ENCODE measurements around the gene APAF1.
"Not testable (repeated sequence)": the region's sequence is repeated elsewhere in the genome, so short reads cannot be mapped to it uniquely, and the experiment has no call there.

Gene APAF1

DNA sequence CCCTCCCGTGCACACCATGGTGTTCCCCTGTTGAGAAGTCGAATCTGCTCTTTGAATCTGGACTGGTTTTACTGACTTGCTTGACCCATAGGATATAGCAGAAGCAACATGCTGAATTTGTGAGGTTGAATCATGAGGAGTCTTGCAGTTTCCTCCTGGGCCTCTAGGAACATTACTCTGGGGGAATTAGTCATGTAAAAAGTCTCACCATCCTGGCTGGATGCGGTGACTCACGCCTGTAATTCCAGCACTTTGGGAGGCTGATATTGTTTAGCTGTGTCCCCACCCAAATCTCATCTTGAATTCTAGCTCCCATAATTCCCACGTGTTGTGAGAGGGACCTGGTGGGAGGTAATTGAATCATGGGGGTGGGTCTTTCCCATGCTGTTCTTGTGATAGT lies 110.8 kb downstream of the APAF1 start:
- DNase-seq (ENCODE audit: low read depth in 2 of 2), result not testable (repeated sequence)

DNA sequence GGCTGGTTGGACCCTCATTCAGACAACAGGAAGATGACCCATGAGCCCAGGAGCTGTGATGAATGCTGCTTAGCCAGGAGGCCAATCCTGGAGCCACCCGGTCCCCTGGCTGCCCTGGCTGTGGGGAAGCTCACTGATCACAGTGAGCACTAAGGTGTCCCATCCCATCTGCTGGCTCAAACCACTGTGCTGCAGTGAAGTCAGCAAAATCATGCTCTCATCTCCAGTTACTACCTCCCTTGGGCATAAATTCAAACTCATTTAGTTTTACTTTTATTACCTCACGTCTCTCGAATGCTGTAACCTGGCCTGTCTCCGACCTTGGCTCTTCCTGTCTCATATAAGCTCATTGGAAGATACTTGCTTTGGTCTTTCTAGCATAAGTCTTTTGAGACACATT lies 112.4 kb downstream of the APAF1 start:
- no peak for DNase-seq (ENCODE audit: low read depth in 2 of 2)

DNA sequence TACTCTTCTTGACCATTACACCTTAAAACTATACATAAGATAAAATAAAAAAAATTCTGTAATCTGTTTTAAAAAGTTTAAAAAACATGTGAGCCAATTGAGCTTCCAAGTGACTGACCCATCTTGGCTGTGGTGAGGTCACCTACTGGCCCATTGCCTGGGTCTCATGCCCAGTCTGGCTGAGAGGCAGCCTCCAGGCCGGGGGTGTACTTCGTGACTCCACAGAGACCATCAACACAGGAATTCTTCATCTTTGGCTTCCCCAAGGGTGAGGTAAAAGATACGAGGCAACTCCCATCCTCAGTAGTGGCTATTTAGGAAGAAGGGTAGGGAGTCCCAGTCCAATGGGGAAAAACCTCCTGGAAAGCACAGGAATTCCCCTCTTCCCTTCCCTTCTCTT lies 113.2 kb downstream of the APAF1 start:
- no peak for DNase-seq (ENCODE audit: low read depth in 2 of 2)

DNA sequence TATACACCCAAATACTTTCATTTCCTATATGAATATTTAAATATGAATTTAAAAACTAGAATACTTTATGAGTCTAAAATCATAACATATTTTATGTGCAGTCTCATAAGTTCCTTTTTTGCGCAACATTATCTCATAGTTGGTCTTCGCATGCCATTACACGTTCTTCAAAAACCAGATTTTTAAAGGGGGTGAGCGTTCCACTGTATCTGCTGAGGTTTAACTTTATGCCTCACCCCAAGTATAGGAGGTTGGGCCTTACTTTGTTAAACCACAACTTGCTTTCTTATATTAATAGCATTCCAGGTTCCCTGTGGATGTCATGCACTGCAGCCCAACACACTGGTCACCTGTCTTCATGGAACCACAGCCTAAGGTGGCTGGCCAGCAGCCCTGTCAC lies 118.6 kb downstream of the APAF1 start:
- no peak for DNase-seq (ENCODE audit: low read depth in 2 of 2)

DNA sequence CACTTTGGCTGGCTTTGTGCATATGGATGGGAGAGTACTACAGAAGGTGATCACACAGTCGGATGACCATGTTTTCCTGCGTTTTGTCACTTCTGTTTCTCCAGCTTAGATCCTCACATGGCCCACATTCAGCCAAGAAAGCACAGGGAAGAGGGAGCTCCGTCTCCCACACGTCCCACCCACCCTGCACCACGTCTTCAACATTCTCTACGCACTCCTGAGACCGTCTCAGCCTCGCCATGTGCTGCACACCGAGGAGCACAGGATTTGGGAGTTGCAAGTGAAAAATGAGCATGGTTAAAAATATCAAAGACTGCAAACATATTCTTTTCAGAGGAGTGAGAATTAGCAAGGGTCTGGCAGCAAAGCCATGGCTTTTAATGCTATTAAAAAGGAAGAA lies 122.2 kb downstream of the APAF1 start:
- no peak for DNase-seq (ENCODE audit: low read depth in 2 of 2)

DNA sequence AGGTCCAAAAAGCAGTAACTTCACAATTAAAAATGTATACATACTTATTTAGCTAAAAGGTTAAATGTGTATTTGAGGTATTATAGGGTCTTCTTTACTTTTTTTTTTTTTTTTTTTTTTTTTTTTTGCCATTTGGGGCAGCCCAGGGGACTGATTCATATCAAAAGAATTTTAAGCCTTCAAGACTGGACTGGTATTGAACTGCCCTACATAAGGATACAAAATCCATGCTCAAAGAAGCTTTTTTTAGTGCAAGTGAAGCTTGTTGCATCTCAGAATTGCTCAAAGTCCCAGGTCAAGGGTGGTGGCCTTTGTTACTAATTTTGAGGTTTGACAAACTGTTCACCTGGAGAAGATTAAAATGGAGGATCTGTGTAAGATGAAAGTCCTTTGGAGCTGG lies 124.0 kb downstream of the APAF1 start:
- no peak for DNase-seq (ENCODE audit: low read depth in 2 of 2)

DNA sequence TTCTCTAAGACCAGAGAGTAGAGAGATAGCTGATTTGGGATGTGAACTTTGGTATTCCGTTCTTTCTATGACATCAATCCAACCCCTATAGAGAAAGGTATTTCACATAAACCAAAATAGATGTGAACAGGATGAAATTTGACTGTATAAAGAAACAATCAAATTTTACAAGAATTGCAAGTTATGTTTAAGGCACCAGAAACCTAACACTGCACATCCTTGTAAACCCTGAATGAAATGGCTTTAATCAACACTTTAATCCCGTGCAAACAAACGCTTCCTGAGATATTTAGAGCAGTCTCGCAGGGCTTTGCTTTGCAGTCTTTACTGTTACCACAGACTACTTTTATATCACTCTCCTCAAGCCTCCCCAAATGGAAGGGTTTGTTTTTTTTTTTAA lies 125.1 kb downstream of the APAF1 start:
- no peak for DNase-seq (ENCODE audit: low read depth in 2 of 2)

DNA sequence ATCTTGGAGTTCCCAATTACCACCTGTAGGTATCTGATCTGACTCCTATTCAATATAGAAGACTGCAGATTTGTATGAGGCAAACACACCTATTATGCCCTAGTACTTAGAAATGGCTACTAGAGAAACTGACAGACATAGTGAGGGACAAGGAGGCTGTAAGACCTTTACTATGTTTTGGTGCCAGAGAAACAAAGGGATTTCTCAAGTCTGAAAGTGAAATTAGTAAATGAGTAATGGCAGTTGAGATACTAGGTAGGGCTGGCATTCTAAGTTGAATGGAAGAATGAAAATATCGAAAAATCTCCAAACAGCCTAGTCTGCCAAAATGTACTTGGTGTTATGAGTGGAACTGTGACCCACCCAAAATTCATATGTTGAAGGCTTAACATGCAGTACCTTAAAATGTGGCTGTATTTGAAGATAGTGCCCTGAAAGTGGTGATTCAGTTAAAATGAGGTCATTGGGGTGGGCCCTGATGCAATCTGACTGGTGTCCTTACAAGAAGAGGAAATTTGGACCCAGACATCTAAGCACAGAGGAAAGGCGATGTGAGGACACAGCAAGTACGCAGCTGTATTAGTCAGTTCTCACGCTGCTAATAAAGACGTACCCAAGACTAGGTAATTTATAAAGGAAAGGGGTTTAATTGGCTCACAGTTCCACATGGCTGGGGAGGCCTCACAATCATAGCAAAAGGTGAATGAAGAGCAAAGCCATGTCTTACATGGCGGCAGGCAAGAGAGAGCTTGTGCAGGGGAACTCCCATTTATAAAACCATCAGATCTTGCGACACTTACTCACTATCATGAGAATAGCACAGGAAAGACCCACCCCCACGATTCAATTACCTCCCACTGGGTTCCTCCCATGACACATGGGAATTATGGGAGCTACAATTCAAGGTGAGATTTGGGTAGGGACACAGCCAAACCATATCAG lies 127.0 kb downstream of the APAF1 start:
- no peak for DNase-seq (ENCODE audit: low read depth in 2 of 2)

DNA sequence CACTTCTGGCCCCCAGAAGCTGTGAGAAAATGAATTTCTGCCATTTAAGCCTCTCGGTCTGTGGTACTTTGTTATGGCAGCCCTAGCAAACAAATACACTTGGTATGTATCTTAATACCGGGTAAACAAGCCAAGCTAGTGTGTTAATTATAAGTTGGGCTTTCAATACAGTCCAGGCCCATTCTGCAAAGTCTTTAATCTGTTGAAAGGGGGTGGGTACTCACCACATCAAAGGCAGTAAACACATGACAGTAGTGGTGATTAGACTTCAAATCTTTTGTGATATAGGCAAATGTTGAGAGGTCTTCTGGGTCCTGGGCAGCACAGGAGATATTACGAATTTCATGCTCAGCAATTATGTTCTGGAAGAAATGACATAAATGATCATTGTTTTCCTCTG lies 127.7 kb downstream of the APAF1 start:
- no peak for DNase-seq (ENCODE audit: low read depth in 2 of 2)

DNA sequence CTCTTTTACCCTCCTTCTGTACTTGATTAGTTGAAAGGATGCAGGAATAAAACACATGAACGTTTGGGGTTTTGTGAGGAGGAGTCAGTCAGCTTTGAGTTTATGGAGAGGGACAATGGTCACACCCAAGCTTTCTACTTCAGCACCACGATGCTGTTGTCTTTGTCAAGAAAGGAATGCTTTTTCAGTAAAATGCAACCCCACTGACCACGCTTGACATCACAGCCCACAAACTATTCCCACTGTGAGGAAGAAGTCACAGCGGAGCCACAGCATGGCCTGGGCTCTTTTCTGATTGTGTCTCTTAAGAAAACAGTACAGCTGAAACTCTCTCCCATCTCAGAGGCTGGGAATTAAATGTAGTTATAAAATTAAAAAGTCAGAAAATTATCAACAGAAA lies 135.2 kb downstream of the APAF1 start:
- DNase-seq (ENCODE audit: low read depth in 2 of 2), result no peak

DNA sequence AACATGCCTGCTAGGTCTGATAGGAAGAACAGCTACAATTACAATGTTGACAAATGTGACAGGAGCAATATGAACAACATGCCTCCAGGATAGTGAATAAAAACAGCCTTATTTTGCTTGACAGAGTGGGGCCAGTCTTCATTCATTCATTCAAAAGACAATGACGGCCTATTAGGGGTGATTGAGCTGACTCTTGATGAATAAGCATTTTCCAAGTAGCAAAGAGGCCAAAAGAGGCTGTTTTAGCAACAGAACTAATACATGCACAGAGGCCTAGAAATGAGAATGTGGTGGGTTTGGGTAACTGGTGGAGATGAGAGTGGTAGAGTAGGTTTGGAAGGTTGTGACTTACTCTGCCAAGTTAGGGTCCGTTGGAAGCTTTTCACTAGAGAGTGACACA lies 138.3 kb downstream of the APAF1 start:
- no peak for DNase-seq (ENCODE audit: low read depth in 2 of 2)
